Heart left ventricle (tissue), 13 donors: ENCODE data around the gene RNF186.

Experiments
- POLR2A ChIP-seq, 2 donors: fragments of 450-650 bp; IDR thresholded peaks; one replicate each; pipeline ENCODE4 v1.6.1; 2017; ENCODE audit warnings: antibody characterized with exemption in 2 of 2, mild to moderate bottlenecking in 2 of 2, moderate library complexity in 2 of 2
- TF ChIP-seq, protein P1 (sequence below), 12 donors: fragments of 200-600 bp; sonication (generic) in 4 of 12; IDR thresholded peaks; one replicate each; pipeline versions ENCODE4 v1.5.0 to v1.8.0; 2018 to 2022; ENCODE audit warnings: antibody characterized with exemption in 12 of 12, mild to moderate bottlenecking in 5 of 12
- donor health status: ischemic (EF 13 %, LVEDD 7.1; RV severe dilation, severe dysfunction).
- donor health status: DM: no; HTN: yes; CAD: no.
- donor health status: DM: no; HTN: no; CAD: no.
- donor health status: ischemic (EF 25% LVEDD 6.9; RV normal size, moderate dysfunction).
- donor health status: ischemic (EF 25% LVEDD 5.7; RV mildly dilated, moderate dysfunction).
- donor health status: ischemic (EF 35%, LVEDD 5.7; RV mildly dilated, moderate dysfunction).
- donor health status: nonischemic (EF 11% LVEDD 7.7; RV severe dilation, severe dysfunction).
- donor health status: DM: yes; HTN: yes; CAD: no.
- donor health status: PGD.
- donor health status: ischemic (EF 29% LVEDD 5.4; RV normal size, mild dysfunction).
- donor health status: nonischemic (EF 23%, LVEDD 6.1; RV moderate dilation, normal function).

DNA sequence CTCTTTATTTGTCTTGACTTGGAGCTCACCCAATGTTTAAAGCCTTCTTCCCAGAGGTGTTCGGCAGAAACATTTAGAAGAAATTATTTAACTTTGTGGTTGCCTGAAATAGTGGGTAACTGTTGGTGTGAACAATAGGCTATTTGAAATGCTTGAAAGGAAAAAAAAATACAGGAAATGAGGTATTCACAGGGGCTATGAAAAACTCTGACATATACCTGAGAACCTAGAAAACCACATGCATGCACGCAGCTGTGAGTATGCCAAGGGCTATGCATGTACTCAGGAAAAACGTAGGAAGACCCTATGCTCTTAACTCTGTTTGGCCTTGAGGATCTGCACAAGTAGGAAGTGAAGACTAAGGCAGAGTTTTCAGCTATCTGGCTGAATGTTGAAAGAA is 16.4 kb upstream of the RNF186 start:
- TF ChIP-seq, protein P1, sequence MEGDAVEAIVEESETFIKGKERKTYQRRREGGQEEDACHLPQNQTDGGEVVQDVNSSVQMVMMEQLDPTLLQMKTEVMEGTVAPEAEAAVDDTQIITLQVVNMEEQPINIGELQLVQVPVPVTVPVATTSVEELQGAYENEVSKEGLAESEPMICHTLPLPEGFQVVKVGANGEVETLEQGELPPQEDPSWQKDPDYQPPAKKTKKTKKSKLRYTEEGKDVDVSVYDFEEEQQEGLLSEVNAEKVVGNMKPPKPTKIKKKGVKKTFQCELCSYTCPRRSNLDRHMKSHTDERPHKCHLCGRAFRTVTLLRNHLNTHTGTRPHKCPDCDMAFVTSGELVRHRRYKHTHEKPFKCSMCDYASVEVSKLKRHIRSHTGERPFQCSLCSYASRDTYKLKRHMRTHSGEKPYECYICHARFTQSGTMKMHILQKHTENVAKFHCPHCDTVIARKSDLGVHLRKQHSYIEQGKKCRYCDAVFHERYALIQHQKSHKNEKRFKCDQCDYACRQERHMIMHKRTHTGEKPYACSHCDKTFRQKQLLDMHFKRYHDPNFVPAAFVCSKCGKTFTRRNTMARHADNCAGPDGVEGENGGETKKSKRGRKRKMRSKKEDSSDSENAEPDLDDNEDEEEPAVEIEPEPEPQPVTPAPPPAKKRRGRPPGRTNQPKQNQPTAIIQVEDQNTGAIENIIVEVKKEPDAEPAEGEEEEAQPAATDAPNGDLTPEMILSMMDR (IDR thresholded peaks at IDR 0.05) = no peak
- no peak for TF ChIP-seq POLR2A (IDR thresholded peaks at IDR 0.05)
